IMR-90 (cell line): ENCODE data around the gene LONRF3. TPM values are rescaled to one million over a fixed set of nuclear protein-coding genes. Genes with fewer than 3 reads are reported as not detected.

ENCODE experiments used
- ATAC-seq: fragments of 200-7000 bp; cut with Tn5 transposase; 2 replicates; pipeline ENCODE4 v1.9.1; 2020; ENCODE audit warnings: low read depth, mild to moderate bottlenecking, moderate library complexity
- BruUV-seq: library from RNA; stranded (reverse); fragments of 400-500 nt; replicated peaks from 2 replicates; lab custom pipeline; 2021; lab: Mats Ljungman, UMichigan
- CTCF ChIA-PET: fragments of 300-600 bp; formaldehyde crosslinking; extraction: SDS; loops from one replicate; lab custom pipeline; 2021; ENCODE audit warnings: antibody characterized with exemption; lab: Yijun Ruan, JAX
- POLR2A ChIA-PET: fragments of 300-600 bp; sonication (Branson Sonifier 250); formaldehyde crosslinking; loops from one replicate; lab custom pipeline; 2022; ENCODE audit warnings: antibody characterized with exemption; ENCODE audit not compliant: unreplicated experiment; lab: Charles Lee
- DNase-seq: peaks from one replicate; pipeline ENCODE4 v3.0.0; 2013
- H2AFZ ChIP-seq: replicated peaks from 2 replicates; pipeline ENCODE3; 2013; ENCODE audit warnings: low read length, mild to moderate bottlenecking; ENCODE audit not compliant: poor library complexity
- H2AK5ac ChIP-seq: 2 replicates; pipeline ENCODE4 v1.6.1; 2013; ENCODE audit warnings: low read depth, low read length, inconsistent platforms
- H2AK9ac ChIP-seq: replicated peaks from 2 replicates; pipeline ENCODE3; 2013; ENCODE audit warnings: mild to moderate bottlenecking, low read depth, low read length, moderate library complexity; ENCODE audit not compliant: poor library complexity
- H2BK120ac ChIP-seq: 2 replicates; pipeline ENCODE4 v1.6.1; 2013; ENCODE audit warnings: low read depth, low read length, inconsistent platforms
- H2BK15ac ChIP-seq: 3 replicates; pipeline ENCODE4 v1.6.1; 2013; ENCODE audit warnings: low read depth, low read length, inconsistent platforms
- H2BK20ac ChIP-seq: 2 replicates; pipeline ENCODE4 v1.6.1; 2013; ENCODE audit warnings: low read depth, mild to moderate bottlenecking, inconsistent platforms, low read length, moderate library complexity
- H2BK5ac ChIP-seq: 2 replicates; pipeline ENCODE4 v1.6.1; 2013; ENCODE audit warnings: mild to moderate bottlenecking, low read depth, low read length, inconsistent platforms; ENCODE audit not compliant: poor library complexity, severe bottlenecking
- H3K14ac ChIP-seq: replicated peaks from 2 replicates; pipeline ENCODE4 v1.6.1; 2013; ENCODE audit warnings: low read depth, low read length, inconsistent platforms
- H3K18ac ChIP-seq: 2 replicates; pipeline ENCODE4 v1.6.1; 2013; ENCODE audit warnings: low read depth, low read length, control low read depth
- H3K23ac ChIP-seq: 2 replicates; pipeline ENCODE4 v1.6.1; 2013; ENCODE audit warnings: low read depth, low read length, inconsistent platforms
- H3K27ac ChIP-seq: 2 replicates; pipeline ENCODE4 v1.5.1; 2013; ENCODE audit warnings: mild to moderate bottlenecking, control low read depth, low read length; ENCODE audit not compliant: insufficient read depth
- H3K27me3 ChIP-seq: 2 replicates; pipeline ENCODE4 v1.6.1; 2013; ENCODE audit warnings: low read length; ENCODE audit not compliant: control insufficient read depth, insufficient read depth
- H3K36me3 ChIP-seq: 2 replicates; pipeline ENCODE4 v1.6.1; 2013; ENCODE audit warnings: low read length, mixed read lengths; ENCODE audit not compliant: control insufficient read depth, insufficient read depth
- H3K4ac ChIP-seq: 2 replicates; pipeline ENCODE4 v1.6.1; 2013; ENCODE audit warnings: low read depth, low read length, inconsistent platforms
- H3K4me1 ChIP-seq: 2 replicates; pipeline ENCODE4 v1.6.1; 2013; ENCODE audit warnings: low read length, mixed read lengths; ENCODE audit not compliant: control insufficient read depth, insufficient read depth
- H3K4me2 ChIP-seq: 2 replicates; pipeline ENCODE4 v1.6.1; 2013; ENCODE audit warnings: low read depth, mild to moderate bottlenecking, control low read depth, low read length, moderate library complexity
- H3K4me3 ChIP-seq: 2 replicates; pipeline ENCODE4 v1.5.1; 2013; ENCODE audit warnings: low read depth, mild to moderate bottlenecking, control low read depth, low read length, moderate library complexity; ENCODE audit not compliant: insufficient read depth
- H3K56ac ChIP-seq: 2 replicates; pipeline ENCODE4 v1.6.1; 2013; ENCODE audit warnings: low read length, inconsistent platforms; ENCODE audit not compliant: insufficient read depth; ENCODE audit errors: extremely low read depth
- H3K79me1 ChIP-seq, 2 experiments: 2 replicates each; pipeline ENCODE4 v1.6.1; 2013; ENCODE audit warnings: low read length in 2 of 2, inconsistent platforms in 1 of 2, low read depth in 1 of 2
- H3K9ac ChIP-seq: 2 replicates; pipeline ENCODE4 v1.6.1; 2013; ENCODE audit warnings: low read depth, low read length, control low read depth
- H3K9me1 ChIP-seq: 2 replicates; pipeline ENCODE4 v1.6.1; 2013; ENCODE audit warnings: low read length, inconsistent platforms; ENCODE audit not compliant: insufficient read depth
- H3K9me3 ChIP-seq: 2 replicates; pipeline ENCODE4 v1.6.1; 2013; ENCODE audit warnings: low read length; ENCODE audit not compliant: control insufficient read depth, insufficient read depth
- H4K20me1 ChIP-seq: 2 replicates; pipeline ENCODE4 v1.6.1; 2013; ENCODE audit warnings: low read length, inconsistent platforms; ENCODE audit not compliant: insufficient read depth
- H4K5ac ChIP-seq: 2 replicates; pipeline ENCODE4 v1.6.1; 2013; ENCODE audit warnings: mild to moderate bottlenecking, low read depth, low read length, control low read depth
- H4K8ac ChIP-seq, 2 experiments: 2 replicates each; pipeline ENCODE4 v1.6.1; 2013; ENCODE audit warnings: low read depth in 2 of 2, low read length in 2 of 2, control low read depth in 1 of 2, inconsistent platforms in 1 of 2
- H4K91ac ChIP-seq: 2 replicates; pipeline ENCODE4 v1.6.1; 2013; ENCODE audit warnings: low read depth, low read length, inconsistent platforms; ENCODE audit not compliant: insufficient read depth
- BHLHE40 ChIP-seq: fragments of 150-350 bp; IDR thresholded peaks from 2 replicates; pipeline ENCODE4 v1.6.1; 2016; ENCODE audit warnings: mild to moderate bottlenecking, low read depth, low read length
- CEBPB ChIP-seq: IDR thresholded peaks from 2 replicates; pipeline ENCODE4 v1.6.1; 2012; ENCODE audit warnings: low read depth, low read length, improper control_type of control experiment
- CHD1 ChIP-seq: IDR thresholded peaks from 2 replicates; pipeline ENCODE4 v1.6.1; 2012; ENCODE audit warnings: low read depth, low read length, improper control_type of control experiment
- ELK1 ChIP-seq: fragments of 150-350 bp; IDR thresholded peaks from 2 replicates; pipeline ENCODE4 v1.6.1; 2016; ENCODE audit warnings: low read depth, mild to moderate bottlenecking, low read length, moderate library complexity, borderline replicate concordance
- FOS ChIP-seq: fragments of 150-350 bp; IDR thresholded peaks from 2 replicates; pipeline ENCODE4 v1.6.1; 2016; ENCODE audit warnings: low read depth, low read length
- MAFK ChIP-seq: IDR thresholded peaks from 2 replicates; pipeline ENCODE4 v1.6.1; 2012; ENCODE audit warnings: low read depth, low read length, improper control_type of control experiment
- MAZ ChIP-seq: IDR thresholded peaks from 2 replicates; pipeline ENCODE4 v1.6.1; 2012; ENCODE audit warnings: low read depth, mild to moderate bottlenecking, low read length, improper control_type of control experiment, moderate library complexity, borderline replicate concordance
- MXI1 ChIP-seq: IDR thresholded peaks from 2 replicates; pipeline ENCODE4 v1.6.1; 2012; ENCODE audit warnings: low read depth, mild to moderate bottlenecking, low read length, moderate library complexity, borderline replicate concordance
- NFE2L2 ChIP-seq: fragments of 150-350 bp; IDR thresholded peaks from 2 replicates; pipeline ENCODE4 v1.6.1; 2016; ENCODE audit warnings: low read depth, mild to moderate bottlenecking, low read length
- POLR2A ChIP-seq: IDR thresholded peaks from 2 replicates; pipeline ENCODE4 v1.6.1; 2012; ENCODE audit warnings: mild to moderate bottlenecking, low read depth, low read length
- RAD21 ChIP-seq: IDR thresholded peaks from 2 replicates; pipeline ENCODE4 v1.6.1; 2012; ENCODE audit warnings: low read length, improper control_type of control experiment
- RCOR1 ChIP-seq: IDR thresholded peaks from 2 replicates; pipeline ENCODE4 v1.6.1; 2012; ENCODE audit warnings: mild to moderate bottlenecking, low read length, improper control_type of control experiment; ENCODE audit not compliant: insufficient replicate concordance
- RFX5 ChIP-seq: IDR thresholded peaks from 2 replicates; pipeline ENCODE4 v1.8.0; 2012; ENCODE audit warnings: low read depth, mild to moderate bottlenecking, low read length, moderate library complexity
- SMC3 ChIP-seq: fragments of 150-350 bp; IDR thresholded peaks from 2 replicates; pipeline ENCODE4 v1.6.1; 2016; ENCODE audit warnings: low read depth, mild to moderate bottlenecking, antibody characterized with exemption, low read length, moderate library complexity
- WGBS, 2 experiments: methylation state at CpG; one replicate each; pipeline versions ENCODE4 v1.1.5 to v1.1.7; 2013; ENCODE audit warnings: missing lambda C conversion rate in 2 of 2; ENCODE audit not compliant: insufficient read length in 1 of 2; ENCODE audit errors: extremely low coverage in 2 of 2; 5-methylcytosine and 5-hydroxymethylcytosine counted together
- dilution Hi-C: fragments of 300-500 bp; cut with HindIII; formaldehyde crosslinking; loops from one replicate; pipeline ENCODE4 v1.14.3; 2018; ENCODE audit warnings: low sequenced_read_pairs; ENCODE audit not compliant: unreplicated experiment
- in situ Hi-C: fragments of 300-500 bp; cut with MboI; formaldehyde crosslinking; loops from 3 replicates; pipeline ENCODE4 v1.14.3; 2019; ENCODE audit warnings: low sequenced_read_pairs, inconsistent platforms, mixed read lengths
- intact Hi-C: fragments of 100-400 bp; cut with micrococcal nuclease; formaldehyde crosslinking; loops from 2 replicates; pipeline ENCODE4 v1.10.0; 2022
- polyA plus RNA-seq, 3 experiments: library from polyadenylated mRNA; depleted of rRNA; stranded (reverse); fragments of >200 nt; gene quantifications; 2 replicates each; pipeline ENCODE4 v1.2.3, GENCODE V29; 2012; ENCODE audit warnings: low replicate concordance in 1 of 3
- total RNA-seq: library from RNA; depleted of rRNA; stranded (reverse); fragments of >200 nt; gene quantifications from 2 replicates; pipeline ENCODE4 v1.2.3, GENCODE V29; 2012
- TF ChIP-seq, protein P1 (sequence below): fragments of 150-350 bp; IDR thresholded peaks from 2 replicates; pipeline ENCODE4 v1.6.1; 2017; ENCODE audit warnings: mild to moderate bottlenecking, antibody characterized with exemption, low read length, low read depth
- TF ChIP-seq, protein P2 (sequence below): conservative IDR thresholded peaks from 2 replicates; pipeline ENCODE4 v1.5.1; 2012; ENCODE audit warnings: mild to moderate bottlenecking, low read depth, low read length, improper control_type of control experiment

LONRF3 gene
- total and polyA plus RNA-seq, 2 of the 4 experiments (the other 2 are of a cell fraction) = not detected

- H3K9me3 ChIP-seq = peaks cover 3% of the 10 kb centered on the region
- H3K36me3 ChIP-seq = no peaks in the 10 kb centered on the region
- no peak overlapping the region for H2AK9ac ChIP-seq
- no peaks in the 10 kb centered on the region for H3K79me1 ChIP-seq
- H4K91ac ChIP-seq = no peak overlapping the region
- no peak overlapping the region for H4K5ac ChIP-seq
- H2BK5ac ChIP-seq = no peak overlapping the region
- CTCF ChIA-PET = interaction anchor here (1.2 kb wide), 1 partner anchor 27 kb away, joined by 3 read pairs; no protein-coding TSS in a partner anchor
- no peaks in the 10 kb centered on the region for H3K4me1 ChIP-seq
- no TSS peak for BruUV-seq
- H3K9me1 ChIP-seq = no peaks in the 10 kb centered on the region
- intact Hi-C loops = no loop called here
- no peak overlapping the region for H3K9ac ChIP-seq
- ATAC-seq = no peak
- no peak overlapping the region for H2BK20ac ChIP-seq
- no peak overlapping the region for H3K4ac ChIP-seq
- no peak overlapping the region for H4K8ac ChIP-seq
- no peak overlapping the region for H3K4me3 ChIP-seq
- H3K23ac ChIP-seq = no peak overlapping the region
- H2AFZ ChIP-seq = no peak overlapping the region
- H3K56ac ChIP-seq = no peak overlapping the region
- no peak for DNase-seq
- no peak overlapping the region for H3K27ac ChIP-seq
- no peak overlapping the region for H2BK15ac ChIP-seq
- peaks cover 50% of the 10 kb centered on the region for H3K27me3 ChIP-seq
- in situ Hi-C loops = no loop called here
- POLR2A ChIA-PET = no interaction called here
- no peaks in the 10 kb centered on the region for H4K20me1 ChIP-seq
- TF ChIP-seq MAZ (no peak), MAFK (no peak), RAD21 (no peak), MXI1 (no peak), FOS (no peak), NFE2L2 (no peak), ELK1 (no peak), POLR2A (no peak), BHLHE40 (no peak), SMC3 (no peak), CEBPB (no peak), CHD1 (no peak), RCOR1 (no peak), RFX5 (no peak)
- TF ChIP-seq, protein P1, sequence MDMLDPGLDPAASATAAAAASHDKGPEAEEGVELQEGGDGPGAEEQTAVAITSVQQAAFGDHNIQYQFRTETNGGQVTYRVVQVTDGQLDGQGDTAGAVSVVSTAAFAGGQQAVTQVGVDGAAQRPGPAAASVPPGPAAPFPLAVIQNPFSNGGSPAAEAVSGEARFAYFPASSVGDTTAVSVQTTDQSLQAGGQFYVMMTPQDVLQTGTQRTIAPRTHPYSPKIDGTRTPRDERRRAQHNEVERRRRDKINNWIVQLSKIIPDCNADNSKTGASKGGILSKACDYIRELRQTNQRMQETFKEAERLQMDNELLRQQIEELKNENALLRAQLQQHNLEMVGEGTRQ = no peak
- TF ChIP-seq, protein P2, sequence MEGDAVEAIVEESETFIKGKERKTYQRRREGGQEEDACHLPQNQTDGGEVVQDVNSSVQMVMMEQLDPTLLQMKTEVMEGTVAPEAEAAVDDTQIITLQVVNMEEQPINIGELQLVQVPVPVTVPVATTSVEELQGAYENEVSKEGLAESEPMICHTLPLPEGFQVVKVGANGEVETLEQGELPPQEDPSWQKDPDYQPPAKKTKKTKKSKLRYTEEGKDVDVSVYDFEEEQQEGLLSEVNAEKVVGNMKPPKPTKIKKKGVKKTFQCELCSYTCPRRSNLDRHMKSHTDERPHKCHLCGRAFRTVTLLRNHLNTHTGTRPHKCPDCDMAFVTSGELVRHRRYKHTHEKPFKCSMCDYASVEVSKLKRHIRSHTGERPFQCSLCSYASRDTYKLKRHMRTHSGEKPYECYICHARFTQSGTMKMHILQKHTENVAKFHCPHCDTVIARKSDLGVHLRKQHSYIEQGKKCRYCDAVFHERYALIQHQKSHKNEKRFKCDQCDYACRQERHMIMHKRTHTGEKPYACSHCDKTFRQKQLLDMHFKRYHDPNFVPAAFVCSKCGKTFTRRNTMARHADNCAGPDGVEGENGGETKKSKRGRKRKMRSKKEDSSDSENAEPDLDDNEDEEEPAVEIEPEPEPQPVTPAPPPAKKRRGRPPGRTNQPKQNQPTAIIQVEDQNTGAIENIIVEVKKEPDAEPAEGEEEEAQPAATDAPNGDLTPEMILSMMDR = no peak
- no peak overlapping the region for H3K4me2 ChIP-seq
- dilution Hi-C loops = no loop called here
- no peak overlapping the region for H2AK5ac ChIP-seq
- H3K18ac ChIP-seq = no peak overlapping the region
- H3K14ac ChIP-seq = no peak overlapping the region
- no peak overlapping the region for H2BK120ac ChIP-seq
- no CpG with 5 or more reads among the region's 3 CpGs for WGBS, 2 experiments
Measured at GRCh38 chrX:118977424-118977823, 3.0 kb downstream of the LONRF3 start.
